Measurements from ENCODE around the gene TIMM22.

- TF ChIP-seq, protein P1, sequence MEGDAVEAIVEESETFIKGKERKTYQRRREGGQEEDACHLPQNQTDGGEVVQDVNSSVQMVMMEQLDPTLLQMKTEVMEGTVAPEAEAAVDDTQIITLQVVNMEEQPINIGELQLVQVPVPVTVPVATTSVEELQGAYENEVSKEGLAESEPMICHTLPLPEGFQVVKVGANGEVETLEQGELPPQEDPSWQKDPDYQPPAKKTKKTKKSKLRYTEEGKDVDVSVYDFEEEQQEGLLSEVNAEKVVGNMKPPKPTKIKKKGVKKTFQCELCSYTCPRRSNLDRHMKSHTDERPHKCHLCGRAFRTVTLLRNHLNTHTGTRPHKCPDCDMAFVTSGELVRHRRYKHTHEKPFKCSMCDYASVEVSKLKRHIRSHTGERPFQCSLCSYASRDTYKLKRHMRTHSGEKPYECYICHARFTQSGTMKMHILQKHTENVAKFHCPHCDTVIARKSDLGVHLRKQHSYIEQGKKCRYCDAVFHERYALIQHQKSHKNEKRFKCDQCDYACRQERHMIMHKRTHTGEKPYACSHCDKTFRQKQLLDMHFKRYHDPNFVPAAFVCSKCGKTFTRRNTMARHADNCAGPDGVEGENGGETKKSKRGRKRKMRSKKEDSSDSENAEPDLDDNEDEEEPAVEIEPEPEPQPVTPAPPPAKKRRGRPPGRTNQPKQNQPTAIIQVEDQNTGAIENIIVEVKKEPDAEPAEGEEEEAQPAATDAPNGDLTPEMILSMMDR (IDR thresholded peaks at IDR 0.05) = no peak
- no peak for TF ChIP-seq POLR2A (IDR thresholded peaks at IDR 0.05)
These were observed 39.4 kb downstream of the TIMM22 start for GRCh38 chr17:1036171-1036844.

Data from thyroid gland (tissue), 4 donors.